GM12878 (cell line): ENCODE data around the gene MARS1.

Source experiments
- ETV6 ChIP-seq, 2 experiments: fragments of 450-650 bp in 1 of 2; IDR thresholded peaks in 1 of 2; conservative IDR thresholded peaks in 1 of 2; 2 replicates each; pipeline ENCODE4 v1.6.1; 2014; ENCODE audit warnings: antibody characterized with exemption in 1 of 2, borderline replicate concordance in 1 of 2, low read depth in 1 of 2, mild to moderate bottlenecking in 1 of 2, moderate library complexity in 1 of 2
- MYC ChIP-seq: IDR thresholded peaks from 2 replicates; pipeline ENCODE4 v1.6.1; 2011; ENCODE audit warnings: mild to moderate bottlenecking, low read length, moderate library complexity, inconsistent platforms; ENCODE audit not compliant: insufficient read depth, insufficient replicate concordance, insufficient read length, severe bottlenecking
- POLR2AphosphoS5 ChIP-seq: IDR thresholded peaks from 2 replicates; pipeline ENCODE4 v1.6.1; 2011; ENCODE audit warnings: mild to moderate bottlenecking, low read length, inconsistent platforms
- RBBP5 ChIP-seq: fragments of 200-600 bp; sonication (generic); conservative IDR thresholded peaks from 2 replicates; pipeline ENCODE4 v1.6.1; 2016
- TF ChIP-seq, protein P1 (sequence below), 3 experiments: IDR thresholded peaks in 2 of 3; conservative IDR thresholded peaks in 1 of 3; 2 replicates each; pipeline ENCODE4 v1.5.1; 2011; ENCODE audit warnings: low read depth in 3 of 3, low read length in 3 of 3, mild to moderate bottlenecking in 3 of 3, control low read depth in 2 of 3, moderate library complexity in 2 of 3, inconsistent platforms in 1 of 3, mixed read lengths in 1 of 3; ENCODE audit not compliant: control insufficient read depth in 2 of 3, insufficient read depth in 1 of 3; ENCODE audit errors: extremely low read depth in 1 of 3
- TF ChIP-seq, protein P2 (sequence below): fragments of 150-350 bp; IDR thresholded peaks from 2 replicates; pipeline ENCODE4 v1.6.1; 2016; ENCODE audit warnings: low read depth, low read length
- TF ChIP-seq, protein P3 (sequence below): IDR thresholded peaks from 2 replicates; pipeline ENCODE4 v1.6.1; 2012; ENCODE audit warnings: mild to moderate bottlenecking, low read depth, low read length
- TF ChIP-seq, protein P4 (sequence below): IDR thresholded peaks from 2 replicates; pipeline ENCODE4 v1.6.1; 2012; ENCODE audit warnings: low read depth, low read length, improper control_type of control experiment

DNA sequence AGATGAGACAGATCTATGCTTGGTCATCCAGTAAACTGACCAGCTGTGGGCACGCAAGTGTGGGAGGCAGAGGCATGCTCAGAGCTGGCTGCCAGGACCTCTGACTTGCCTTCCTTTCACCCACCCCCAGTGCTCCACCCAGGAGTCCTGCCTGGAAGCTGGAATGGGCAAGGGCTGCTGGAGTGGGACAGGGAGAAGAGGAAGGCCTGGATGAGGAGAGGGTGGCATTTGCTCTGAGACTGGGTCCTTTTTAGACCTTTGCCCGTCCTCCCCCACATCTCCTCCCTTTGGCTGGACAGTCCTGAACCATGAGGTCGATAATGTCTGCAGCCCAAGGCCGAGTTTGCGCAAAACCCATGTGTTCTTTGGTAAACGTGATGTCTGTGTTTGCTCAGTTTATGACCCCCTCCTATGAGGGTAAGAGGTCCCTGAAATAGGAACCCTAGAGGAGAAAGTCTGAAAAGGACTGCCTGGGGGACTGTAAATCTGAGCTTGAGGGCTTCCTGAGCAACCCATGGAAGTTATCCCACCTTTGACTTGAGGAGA is 36.6 kb upstream of the MARS1 start:
- TF ChIP-seq, protein P1, sequence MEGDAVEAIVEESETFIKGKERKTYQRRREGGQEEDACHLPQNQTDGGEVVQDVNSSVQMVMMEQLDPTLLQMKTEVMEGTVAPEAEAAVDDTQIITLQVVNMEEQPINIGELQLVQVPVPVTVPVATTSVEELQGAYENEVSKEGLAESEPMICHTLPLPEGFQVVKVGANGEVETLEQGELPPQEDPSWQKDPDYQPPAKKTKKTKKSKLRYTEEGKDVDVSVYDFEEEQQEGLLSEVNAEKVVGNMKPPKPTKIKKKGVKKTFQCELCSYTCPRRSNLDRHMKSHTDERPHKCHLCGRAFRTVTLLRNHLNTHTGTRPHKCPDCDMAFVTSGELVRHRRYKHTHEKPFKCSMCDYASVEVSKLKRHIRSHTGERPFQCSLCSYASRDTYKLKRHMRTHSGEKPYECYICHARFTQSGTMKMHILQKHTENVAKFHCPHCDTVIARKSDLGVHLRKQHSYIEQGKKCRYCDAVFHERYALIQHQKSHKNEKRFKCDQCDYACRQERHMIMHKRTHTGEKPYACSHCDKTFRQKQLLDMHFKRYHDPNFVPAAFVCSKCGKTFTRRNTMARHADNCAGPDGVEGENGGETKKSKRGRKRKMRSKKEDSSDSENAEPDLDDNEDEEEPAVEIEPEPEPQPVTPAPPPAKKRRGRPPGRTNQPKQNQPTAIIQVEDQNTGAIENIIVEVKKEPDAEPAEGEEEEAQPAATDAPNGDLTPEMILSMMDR (IDR thresholded peaks at IDR 0.05 in 2 of 3, conservative IDR thresholded peaks at IDR 0.05 in 1 of 3; ENCODE audit: control insufficient read depth in 2 of 3, extremely low read depth in 1 of 3, insufficient read depth in 1 of 3, low read depth in 3 of 3, low read length in 3 of 3), result no peak
- TF ChIP-seq, protein P2, sequence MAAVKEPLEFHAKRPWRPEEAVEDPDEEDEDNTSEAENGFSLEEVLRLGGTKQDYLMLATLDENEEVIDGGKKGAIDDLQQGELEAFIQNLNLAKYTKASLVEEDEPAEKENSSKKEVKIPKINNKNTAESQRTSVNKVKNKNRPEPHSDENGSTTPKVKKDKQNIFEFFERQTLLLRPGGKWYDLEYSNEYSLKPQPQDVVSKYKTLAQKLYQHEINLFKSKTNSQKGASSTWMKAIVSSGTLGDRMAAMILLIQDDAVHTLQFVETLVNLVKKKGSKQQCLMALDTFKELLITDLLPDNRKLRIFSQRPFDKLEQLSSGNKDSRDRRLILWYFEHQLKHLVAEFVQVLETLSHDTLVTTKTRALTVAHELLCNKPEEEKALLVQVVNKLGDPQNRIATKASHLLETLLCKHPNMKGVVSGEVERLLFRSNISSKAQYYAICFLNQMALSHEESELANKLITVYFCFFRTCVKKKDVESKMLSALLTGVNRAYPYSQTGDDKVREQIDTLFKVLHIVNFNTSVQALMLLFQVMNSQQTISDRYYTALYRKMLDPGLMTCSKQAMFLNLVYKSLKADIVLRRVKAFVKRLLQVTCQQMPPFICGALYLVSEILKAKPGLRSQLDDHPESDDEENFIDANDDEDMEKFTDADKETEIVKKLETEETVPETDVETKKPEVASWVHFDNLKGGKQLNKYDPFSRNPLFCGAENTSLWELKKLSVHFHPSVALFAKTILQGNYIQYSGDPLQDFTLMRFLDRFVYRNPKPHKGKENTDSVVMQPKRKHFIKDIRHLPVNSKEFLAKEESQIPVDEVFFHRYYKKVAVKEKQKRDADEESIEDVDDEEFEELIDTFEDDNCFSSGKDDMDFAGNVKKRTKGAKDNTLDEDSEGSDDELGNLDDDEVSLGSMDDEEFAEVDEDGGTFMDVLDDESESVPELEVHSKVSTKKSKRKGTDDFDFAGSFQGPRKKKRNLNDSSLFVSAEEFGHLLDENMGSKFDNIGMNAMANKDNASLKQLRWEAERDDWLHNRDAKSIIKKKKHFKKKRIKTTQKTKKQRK, result no peak
- TF ChIP-seq, protein P3, sequence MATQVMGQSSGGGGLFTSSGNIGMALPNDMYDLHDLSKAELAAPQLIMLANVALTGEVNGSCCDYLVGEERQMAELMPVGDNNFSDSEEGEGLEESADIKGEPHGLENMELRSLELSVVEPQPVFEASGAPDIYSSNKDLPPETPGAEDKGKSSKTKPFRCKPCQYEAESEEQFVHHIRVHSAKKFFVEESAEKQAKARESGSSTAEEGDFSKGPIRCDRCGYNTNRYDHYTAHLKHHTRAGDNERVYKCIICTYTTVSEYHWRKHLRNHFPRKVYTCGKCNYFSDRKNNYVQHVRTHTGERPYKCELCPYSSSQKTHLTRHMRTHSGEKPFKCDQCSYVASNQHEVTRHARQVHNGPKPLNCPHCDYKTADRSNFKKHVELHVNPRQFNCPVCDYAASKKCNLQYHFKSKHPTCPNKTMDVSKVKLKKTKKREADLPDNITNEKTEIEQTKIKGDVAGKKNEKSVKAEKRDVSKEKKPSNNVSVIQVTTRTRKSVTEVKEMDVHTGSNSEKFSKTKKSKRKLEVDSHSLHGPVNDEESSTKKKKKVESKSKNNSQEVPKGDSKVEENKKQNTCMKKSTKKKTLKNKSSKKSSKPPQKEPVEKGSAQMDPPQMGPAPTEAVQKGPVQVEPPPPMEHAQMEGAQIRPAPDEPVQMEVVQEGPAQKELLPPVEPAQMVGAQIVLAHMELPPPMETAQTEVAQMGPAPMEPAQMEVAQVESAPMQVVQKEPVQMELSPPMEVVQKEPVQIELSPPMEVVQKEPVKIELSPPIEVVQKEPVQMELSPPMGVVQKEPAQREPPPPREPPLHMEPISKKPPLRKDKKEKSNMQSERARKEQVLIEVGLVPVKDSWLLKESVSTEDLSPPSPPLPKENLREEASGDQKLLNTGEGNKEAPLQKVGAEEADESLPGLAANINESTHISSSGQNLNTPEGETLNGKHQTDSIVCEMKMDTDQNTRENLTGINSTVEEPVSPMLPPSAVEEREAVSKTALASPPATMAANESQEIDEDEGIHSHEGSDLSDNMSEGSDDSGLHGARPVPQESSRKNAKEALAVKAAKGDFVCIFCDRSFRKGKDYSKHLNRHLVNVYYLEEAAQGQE, result no peak
- TF ChIP-seq RBBP5 (no peak), POLR2AphosphoS5 (no peak), ETV6 (conservative IDR thresholded peaks at IDR 0.05 in 1 of 2, IDR thresholded peaks at IDR 0.05 in 1 of 2; ENCODE audit: borderline replicate concordance in 1 of 2, low read depth in 1 of 2) (no peak), MYC (no peak)
- TF ChIP-seq, protein P4, sequence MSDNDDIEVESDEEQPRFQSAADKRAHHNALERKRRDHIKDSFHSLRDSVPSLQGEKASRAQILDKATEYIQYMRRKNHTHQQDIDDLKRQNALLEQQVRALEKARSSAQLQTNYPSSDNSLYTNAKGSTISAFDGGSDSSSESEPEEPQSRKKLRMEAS, result no peak
